Measurements from ENCODE around the gene NASP. TPM values are rescaled to one million over a fixed set of nuclear protein-coding genes. Genes with fewer than 3 reads are reported as not detected.

Gene NASP, protein sequence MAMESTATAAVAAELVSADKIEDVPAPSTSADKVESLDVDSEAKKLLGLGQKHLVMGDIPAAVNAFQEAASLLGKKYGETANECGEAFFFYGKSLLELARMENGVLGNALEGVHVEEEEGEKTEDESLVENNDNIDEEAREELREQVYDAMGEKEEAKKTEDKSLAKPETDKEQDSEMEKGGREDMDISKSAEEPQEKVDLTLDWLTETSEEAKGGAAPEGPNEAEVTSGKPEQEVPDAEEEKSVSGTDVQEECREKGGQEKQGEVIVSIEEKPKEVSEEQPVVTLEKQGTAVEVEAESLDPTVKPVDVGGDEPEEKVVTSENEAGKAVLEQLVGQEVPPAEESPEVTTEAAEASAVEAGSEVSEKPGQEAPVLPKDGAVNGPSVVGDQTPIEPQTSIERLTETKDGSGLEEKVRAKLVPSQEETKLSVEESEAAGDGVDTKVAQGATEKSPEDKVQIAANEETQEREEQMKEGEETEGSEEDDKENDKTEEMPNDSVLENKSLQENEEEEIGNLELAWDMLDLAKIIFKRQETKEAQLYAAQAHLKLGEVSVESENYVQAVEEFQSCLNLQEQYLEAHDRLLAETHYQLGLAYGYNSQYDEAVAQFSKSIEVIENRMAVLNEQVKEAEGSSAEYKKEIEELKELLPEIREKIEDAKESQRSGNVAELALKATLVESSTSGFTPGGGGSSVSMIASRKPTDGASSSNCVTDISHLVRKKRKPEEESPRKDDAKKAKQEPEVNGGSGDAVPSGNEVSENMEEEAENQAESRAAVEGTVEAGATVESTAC
- total RNA-seq (2022; extraction: Qiagen RNA extraction; ENCODE audit: low read depth) = 110 to 142 TPM (median 114 TPM) in 5 replicates

DNA sequence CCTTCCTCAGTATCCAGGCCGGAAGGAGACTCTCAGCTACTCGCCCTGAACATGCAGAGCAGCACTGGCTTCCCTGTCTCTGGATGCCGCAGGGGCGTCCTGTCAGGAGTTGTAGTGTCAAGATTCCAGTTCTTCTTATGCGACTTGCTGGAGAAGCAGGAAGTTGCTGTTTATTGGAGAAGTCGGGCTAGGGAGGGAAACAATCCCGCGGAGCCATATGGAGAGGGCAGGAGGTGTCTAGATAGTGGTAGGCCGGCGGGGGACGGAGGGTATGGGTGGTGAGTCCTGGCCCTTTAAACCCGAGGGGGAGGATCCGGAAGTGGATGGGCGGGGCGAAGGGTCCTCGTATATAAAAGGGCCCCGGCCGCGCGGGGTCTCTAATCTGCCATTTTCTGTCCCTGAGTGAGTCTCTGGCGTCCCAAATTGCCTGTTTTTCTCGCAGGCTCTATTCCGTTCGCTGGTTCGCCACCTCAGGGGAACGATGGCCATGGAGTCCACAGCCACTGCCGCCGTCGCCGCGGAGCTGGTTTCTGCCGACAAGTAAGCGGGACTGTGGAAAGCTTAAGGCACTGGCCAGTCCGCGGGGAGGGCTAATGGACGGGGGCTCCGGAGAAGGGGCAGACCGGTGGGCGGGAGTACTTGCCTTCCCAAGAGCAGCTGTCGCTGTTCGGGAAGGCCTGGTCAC is at the start of gene NASP:
TSS of gene NASP (plus strand) at position 376 of the 685 bp plus-strand sequence. CDS start at position 482, 106 bp downstream.

GRCh38 chr1:45550401-45551351 is 33.2 kb upstream of the NASP start, which contains the start of gene AKR1A1:
Gene AKR1A1, plus strand, starts transcription at chr1:45550826. Its CDS starts 10,969 bp downstream, at chr1:45561795.

GRCh38 chr1:45623972-45624371 is 40.1 kb downstream of the NASP start, which contains the start of gene CCDC17:
Gene CCDC17, minus strand, starts transcription at chr1:45624054. Its CDS starts 145 bp downstream, at chr1:45623909.

Other genes starting within 250 kb of the NASP start
- gene TOE1, start 243.9 kb upstream of the NASP start, total RNA-seq (2022; extraction: Qiagen RNA extraction; ENCODE audit: low read depth) = 12.5 to 13.6 TPM (median 12.9 TPM) in 5 replicates
- gene MUTYH, start 243.6 kb upstream of the NASP start, total RNA-seq (2022; extraction: Qiagen RNA extraction; ENCODE audit: low read depth) = 7.6 to 9.6 TPM (median 9.2 TPM) in 5 replicates
- gene TESK2, start 92.9 kb upstream of the NASP start, total RNA-seq (2022; extraction: Qiagen RNA extraction; ENCODE audit: low read depth) = 0.14 to 0.30 TPM (median 0.24 TPM) in 5 replicates
- 1.6 to 2.5 TPM (median 1.8 TPM) in 5 replicates for gene CCDC163, start 84.0 kb upstream of the NASP start, total RNA-seq (2022; extraction: Qiagen RNA extraction; ENCODE audit: low read depth)
- 1.8 to 2.6 TPM (median 1.9 TPM) in 5 replicates for gene MMACHC, start 83.7 kb upstream of the NASP start, total RNA-seq (2022; extraction: Qiagen RNA extraction; ENCODE audit: low read depth)
- gene PRDX1, start 62.2 kb upstream of the NASP start, total RNA-seq (2022; extraction: Qiagen RNA extraction; ENCODE audit: low read depth) = 1,997 to 2,230 TPM (median 2,009 TPM) in 5 replicates
- 68.9 to 80.7 TPM (median 80.2 TPM) in 5 replicates for gene AKR1A1, start 33.2 kb upstream of the NASP start, total RNA-seq (2022; extraction: Qiagen RNA extraction; ENCODE audit: low read depth)
- 0.23 to 0.50 TPM (median 0.42 TPM) in 5 replicates for gene CCDC17, start 40.0 kb downstream of the NASP start, total RNA-seq (2022; extraction: Qiagen RNA extraction; ENCODE audit: low read depth)
- gene GPBP1L1, start 102.5 kb downstream of the NASP start, total RNA-seq (2022; extraction: Qiagen RNA extraction; ENCODE audit: low read depth) = 30.3 to 43.5 TPM (median 36.6 TPM) in 5 replicates
- 18.7 to 21.2 TPM (median 19.7 TPM) in 5 replicates for gene TMEM69, start 104.1 kb downstream of the NASP start, total RNA-seq (2022; extraction: Qiagen RNA extraction; ENCODE audit: low read depth)
- gene IPP, start 166.6 kb downstream of the NASP start, total RNA-seq (2022; extraction: Qiagen RNA extraction; ENCODE audit: low read depth) = 3.1 to 5.3 TPM (median 4.4 TPM) in 5 replicates
- gene MAST2, start 219.6 kb downstream of the NASP start, total RNA-seq (2022; extraction: Qiagen RNA extraction; ENCODE audit: low read depth) = 15.8 to 20.3 TPM (median 18.7 TPM) in 5 replicates

Data from A549 treated with GW870086 at 1 μM for 4 hours (cell line).